Stimulated activated CD8-positive, alpha-beta memory T cell treated with anti-CD3 and anti-CD28 coated beads, Interleukin-12 subunit alpha, Interleukin-12 subunit beta, amount 100 ng/mL, for 24 hours (primary cell): ENCODE data around the gene CDC25A.
"Not testable (repeated sequence)": the region's sequence is repeated elsewhere in the genome, so short reads cannot be mapped to it uniquely, and the experiment has no call there.

Experiments used
- DNase-seq: peaks from one replicate; pipeline ENCODE4 v3.0.0-alpha.2; 2020; ENCODE audit errors: extremely low read depth

CDC25A gene

GRCh38 chr3:48141604-48142137 is 46.5 kb downstream of the CDC25A start:
- DNase-seq = no peak

DNA sequence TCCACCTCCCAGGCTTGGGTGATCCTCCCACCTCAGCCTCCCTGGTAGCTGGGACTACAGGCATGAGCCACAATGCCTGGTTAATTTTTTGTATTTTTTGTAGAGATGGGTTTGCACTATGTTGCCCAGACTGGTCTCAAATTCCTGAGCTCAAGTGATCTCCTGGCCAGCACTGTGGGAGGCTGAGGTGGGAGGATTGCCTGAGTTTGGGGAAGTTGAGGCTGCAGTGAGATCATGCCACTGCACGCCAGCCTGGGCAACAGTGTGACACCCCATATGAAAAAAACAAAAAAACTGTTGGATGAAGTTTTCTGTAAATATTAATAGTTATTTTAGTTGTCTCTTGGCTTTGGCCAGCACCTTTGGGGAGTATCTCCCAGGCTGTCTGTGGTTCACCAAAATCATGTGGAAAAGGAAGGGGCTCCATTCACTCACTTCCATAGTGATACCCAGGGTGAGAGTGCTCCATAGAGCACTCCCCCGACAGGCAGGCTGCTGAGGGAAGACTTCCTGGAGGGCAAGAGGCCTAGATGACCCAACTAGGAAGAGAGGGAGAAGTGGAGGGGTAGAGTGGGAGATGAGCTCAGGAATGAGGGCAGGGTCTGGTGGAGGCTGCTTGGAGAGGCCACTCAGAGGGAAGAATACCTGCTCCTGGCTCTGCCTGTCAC is 47.1 kb downstream of the CDC25A start:
- DNase-seq = no peak

DNA sequence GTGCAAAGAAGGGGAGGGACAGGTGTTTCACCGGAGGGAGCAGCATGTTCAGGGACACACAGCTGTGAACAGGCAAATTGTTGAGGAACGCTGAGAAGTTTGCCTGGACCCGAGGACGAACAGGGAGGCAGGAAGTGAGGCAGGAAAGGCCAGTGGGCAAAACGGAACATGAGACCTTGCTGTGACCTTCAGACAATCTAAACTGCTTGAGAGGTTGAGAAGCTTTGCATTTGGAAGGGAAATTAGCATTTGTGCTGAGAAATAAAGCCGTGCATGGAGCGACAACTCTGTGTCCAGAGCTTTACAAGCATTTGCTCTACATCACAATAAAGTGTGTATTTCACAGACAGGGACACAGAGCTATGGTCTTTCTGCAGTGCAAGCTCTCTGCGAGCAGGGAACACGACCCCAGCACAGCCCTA is 47.9 kb downstream of the CDC25A start:
- DNase-seq = no peak

DNA sequence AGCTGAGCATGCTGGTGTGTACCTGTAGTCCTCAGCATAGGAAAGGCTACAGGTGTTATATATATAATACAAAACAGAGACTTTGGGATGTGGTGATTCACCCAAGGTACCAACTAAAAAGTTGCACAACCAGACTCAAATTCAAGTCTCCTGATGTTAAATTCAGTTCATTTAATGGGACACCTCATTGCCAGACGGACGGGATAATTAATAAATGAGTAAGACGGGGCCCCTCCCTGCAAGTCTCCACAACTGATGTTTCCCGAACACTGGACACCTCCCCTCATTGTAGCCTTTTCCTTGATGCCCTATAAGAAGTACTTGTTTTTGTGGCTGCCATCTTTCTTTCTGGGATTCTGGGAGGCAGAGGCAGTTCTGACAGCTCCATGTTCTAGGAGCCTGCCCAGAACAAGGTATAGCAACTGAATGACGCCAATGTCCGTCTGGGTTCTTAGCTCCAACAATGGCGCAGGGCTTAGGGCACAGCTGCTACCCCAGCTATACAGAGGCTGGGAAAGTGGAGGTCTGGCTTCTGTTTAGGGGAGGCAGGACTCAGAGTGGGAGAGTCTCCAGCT is 50.7 kb downstream of the CDC25A start:
- DNase-seq = no peak

DNA sequence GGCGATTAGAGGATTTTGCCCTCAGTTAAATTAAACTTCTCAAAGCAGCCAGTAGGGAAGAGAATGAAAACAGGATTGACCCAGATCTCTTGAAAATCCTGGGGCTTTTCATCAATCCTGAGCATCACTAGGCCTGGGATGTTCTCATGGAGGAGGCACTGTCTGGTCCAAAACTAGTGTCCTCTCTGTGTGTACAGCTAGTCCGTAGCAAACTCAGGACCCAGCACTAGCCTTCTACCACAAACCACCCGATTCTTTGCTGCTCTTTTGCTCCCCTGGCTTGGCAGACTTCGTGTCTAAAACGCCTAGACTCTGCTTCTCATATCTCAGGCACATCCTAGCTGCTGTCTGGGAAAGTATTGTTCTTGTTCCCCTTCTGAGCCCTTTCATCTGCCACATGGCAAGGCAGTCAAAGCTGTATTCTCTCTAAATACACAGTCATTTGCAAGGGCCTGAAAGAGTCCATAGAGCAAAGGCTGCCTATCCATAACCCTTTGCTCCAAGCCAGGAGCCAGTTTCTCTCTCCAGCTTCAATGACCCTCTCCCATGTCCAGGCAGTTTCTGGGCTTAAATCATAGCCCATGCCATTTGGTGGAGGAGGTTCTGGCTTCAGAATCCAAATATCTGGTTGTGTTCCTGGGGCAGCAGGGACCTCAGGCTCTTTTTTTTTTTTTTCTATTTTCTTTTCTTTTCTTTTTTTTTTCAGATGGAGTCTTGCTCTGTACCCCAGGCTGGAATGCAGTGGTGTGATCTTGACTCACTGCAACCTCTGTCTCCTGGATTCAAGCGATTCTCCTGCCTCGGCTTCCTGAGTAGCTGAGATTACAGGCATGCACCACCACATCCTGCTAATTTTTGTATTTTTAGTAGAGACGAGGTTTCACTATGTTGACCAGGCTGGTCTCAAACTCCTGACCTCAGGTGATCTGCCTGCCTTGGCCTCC is 52.4 kb downstream of the CDC25A start:
- no peak for DNase-seq

GRCh38 chr3:48130321-48130904 is 57.8 kb downstream of the CDC25A start:
- DNase-seq = no peak

DNA sequence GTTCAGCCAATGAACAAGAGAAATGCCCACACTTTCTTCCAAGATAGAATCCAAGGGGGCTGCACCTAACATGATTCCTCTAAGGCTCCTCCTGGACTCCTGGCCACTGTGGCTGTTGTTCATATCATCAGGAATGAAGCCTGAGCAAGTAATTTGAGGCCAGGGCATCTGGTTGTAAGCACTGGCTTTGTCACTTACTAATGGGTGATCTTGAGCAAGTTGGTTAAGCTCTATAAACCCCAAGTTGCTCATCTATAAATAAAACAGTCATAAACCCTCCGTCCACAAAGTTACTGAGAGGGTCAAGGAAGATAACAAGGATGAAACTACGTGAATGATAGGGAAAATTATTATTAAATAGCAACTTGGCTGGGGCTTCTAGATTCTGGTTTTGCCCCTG is 58.3 kb downstream of the CDC25A start:
- no peak for DNase-seq

GRCh38 chr3:48128774-48129173 is 59.4 kb downstream of the CDC25A start:
- no peak for DNase-seq

GRCh38 chr3:48125886-48126622 is 62.2 kb downstream of the CDC25A start:
- DNase-seq = no peak

- no peak for DNase-seq
These were observed 63.1 kb downstream of the CDC25A start for GRCh38 chr3:48125013-48125705.

DNA sequence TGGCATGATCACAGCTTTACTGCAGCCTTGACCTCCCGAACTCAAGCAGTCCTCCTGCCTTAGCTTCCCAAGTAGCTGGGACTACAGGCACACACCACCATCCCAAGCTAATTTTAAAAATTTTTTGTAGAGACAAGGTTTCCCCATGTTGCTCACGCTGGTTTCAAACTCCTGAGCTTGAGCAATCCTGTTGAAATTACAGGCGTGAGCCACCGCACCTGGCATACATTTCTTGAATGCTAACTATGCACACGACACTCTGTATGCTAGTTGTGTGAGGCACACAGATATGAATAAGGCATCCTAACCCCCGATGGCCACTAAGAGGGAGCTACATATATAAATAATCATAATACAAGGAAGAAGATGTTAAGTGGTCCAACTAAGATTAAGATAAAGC is 64.9 kb downstream of the CDC25A start:
- no peak for DNase-seq

DNA sequence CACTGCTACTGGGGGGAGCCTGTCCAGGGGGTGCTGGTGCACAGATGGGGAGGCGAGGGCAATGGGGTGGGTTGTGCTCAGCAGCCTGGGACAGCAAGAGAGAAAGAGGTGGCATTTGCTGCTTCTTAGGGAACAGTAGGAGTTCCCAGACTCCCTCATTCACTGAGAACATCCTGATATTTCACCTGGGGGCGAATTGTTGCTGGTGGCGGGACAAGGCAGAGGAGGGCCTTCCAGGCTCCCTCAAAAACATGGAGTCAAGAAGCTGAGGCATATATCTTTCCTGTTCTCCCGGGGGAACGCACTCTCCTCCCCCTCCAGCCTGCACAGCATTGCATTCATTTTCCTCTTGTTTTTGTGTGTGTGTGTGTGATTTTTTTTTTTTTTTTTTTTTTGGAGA is 65.7 kb downstream of the CDC25A start:
- no peak for DNase-seq

DNA sequence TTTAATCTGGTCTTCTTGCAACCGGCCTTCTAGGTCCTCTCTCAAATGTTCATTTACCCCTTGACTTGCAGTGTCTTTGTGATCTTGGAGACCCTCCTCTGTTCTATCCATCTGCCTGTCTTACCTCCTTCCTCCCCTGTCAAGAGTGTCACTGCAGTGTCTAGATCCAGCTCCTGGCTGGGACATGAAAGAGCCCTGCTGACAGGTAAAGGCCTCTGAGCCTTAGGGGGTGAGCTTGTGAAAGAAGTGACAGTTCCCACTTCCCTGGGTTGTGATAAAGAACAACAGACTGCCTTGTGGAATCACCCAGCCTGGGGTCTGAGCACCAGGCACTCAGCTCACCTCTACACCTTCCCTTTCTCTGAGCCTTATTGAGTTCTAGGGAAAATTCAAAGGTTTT is 68.0 kb downstream of the CDC25A start:
- no peak for DNase-seq

GRCh38 chr3:48119505-48120193 is 68.6 kb downstream of the CDC25A start:
- DNase-seq = no peak

GRCh38 chr3:48118928-48119327 is 69.3 kb downstream of the CDC25A start:
- DNase-seq = no peak

GRCh38 chr3:48118322-48118721 is 69.9 kb downstream of the CDC25A start:
- no peak for DNase-seq

DNA sequence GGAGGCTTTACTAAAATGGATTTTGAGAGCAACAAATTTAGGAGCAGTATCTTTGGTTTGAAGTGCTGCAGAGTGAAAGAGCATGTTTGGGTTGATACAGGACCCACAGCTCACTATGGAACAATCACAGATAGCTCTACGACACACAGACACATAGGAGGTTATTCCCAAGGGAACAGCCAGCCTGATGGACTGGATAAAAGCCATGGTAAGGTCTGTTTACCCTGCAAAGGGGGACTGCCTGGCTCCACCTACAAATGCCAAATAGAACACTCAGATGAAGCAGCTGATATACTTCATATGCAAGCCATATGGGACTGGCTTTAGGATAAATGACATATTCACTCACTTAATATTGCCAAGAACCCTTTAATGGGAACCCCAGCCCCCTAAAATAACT is 75.4 kb downstream of the CDC25A start:
- no peak for DNase-seq

DNA sequence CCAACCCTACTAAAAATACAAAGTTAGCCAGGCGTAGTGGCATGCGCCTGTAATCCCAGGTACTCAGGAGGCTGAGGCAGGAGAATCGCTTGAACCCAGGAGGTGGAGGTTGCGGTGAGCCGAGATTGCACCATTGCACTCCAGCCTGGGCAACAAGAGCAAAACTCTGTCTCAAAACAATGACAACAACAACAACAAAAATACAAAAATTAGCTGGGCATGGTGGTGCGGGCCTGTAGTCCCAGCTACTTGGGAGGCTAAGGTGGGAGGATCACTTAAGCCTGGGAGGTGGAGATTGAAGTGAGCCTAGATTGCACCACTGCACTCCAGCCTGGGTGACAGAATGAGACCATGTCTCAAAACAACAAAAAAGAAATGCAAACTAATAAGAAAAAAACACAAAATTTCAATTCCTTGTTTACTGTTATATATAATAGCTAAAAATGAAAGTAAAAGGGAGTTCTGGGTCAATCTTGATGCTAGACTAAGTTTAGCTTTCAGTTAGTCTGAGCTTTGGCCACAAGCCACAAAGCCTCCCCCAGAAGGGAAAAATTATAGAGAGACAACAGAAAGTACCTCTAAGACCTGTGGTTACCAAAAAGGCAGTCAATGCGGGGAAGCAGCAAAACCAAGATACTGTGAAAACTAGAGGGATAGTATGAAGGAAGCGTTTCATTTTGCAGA is 76.0 kb downstream of the CDC25A start:
- DNase-seq = not testable (repeated sequence)

- DNase-seq = no peak
These were observed 77.8 kb downstream of the CDC25A start for GRCh38 chr3:48110463-48110862.

DNA sequence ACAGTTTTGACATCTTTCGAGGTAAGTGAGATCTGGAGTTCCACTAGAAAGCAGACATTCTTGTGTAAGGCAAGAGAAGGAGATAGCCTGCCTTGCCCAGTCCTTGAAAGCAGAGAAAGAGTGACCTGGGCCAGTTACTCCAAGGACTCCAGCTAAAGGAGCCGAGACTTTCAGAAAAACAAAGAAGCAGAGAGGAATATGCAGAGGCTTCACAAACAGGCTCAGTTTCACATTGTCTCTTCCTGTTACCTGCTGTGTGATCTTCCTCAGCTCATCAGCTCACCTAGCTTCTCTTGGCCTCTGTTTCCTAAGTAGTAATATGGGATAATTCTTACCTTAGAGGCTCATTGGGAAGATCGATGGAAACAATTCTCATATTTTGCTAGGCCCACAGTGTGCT is 81.0 kb downstream of the CDC25A start:
- DNase-seq = no peak
